GM23248 (cell line): ENCODE data around the gene SAMSN1. TPM values are rescaled to one million over a fixed set of nuclear protein-coding genes. Genes with fewer than 3 reads are reported as not detected.
"Not testable (repeated sequence)": the region's sequence is repeated elsewhere in the genome, so short reads cannot be mapped to it uniquely, and the experiment has no call there.

Source experiments
- DNase-seq: peaks from one replicate; pipeline ENCODE4 v3.0.0-alpha.2; 2015
- H2AFZ ChIP-seq: fragments of 200-600 bp; sonication (generic); 2 replicates; pipeline ENCODE4 v1.6.1; 2016; ENCODE audit warnings: antibody characterized with exemption
- H3F3A ChIP-seq: fragments of 200-600 bp; sonication (generic); 2 replicates; pipeline ENCODE4 v1.6.1; 2016; ENCODE audit warnings: mild to moderate bottlenecking, antibody characterized with exemption, mixed run types; ENCODE audit not compliant: insufficient read depth
- H3K27ac ChIP-seq: fragments of 200-600 bp; sonication (generic); 2 replicates; pipeline ENCODE4 v1.5.1; 2016; ENCODE audit warnings: mild to moderate bottlenecking
- H3K27me3 ChIP-seq: fragments of 200-600 bp; sonication (generic); replicated peaks from 2 replicates; pipeline ENCODE4 v1.6.1; 2016; ENCODE audit warnings: mild to moderate bottlenecking; ENCODE audit not compliant: insufficient read depth
- H3K36me3 ChIP-seq: fragments of 200-600 bp; sonication (generic); 2 replicates; pipeline ENCODE4 v1.6.1; 2016; ENCODE audit warnings: low read depth, mild to moderate bottlenecking
- H3K4me1 ChIP-seq: fragments of 200-600 bp; sonication (generic); 2 replicates; pipeline ENCODE4 v1.6.1; 2016; ENCODE audit warnings: mild to moderate bottlenecking; ENCODE audit not compliant: insufficient read depth
- H3K4me2 ChIP-seq: fragments of 200-600 bp; sonication (generic); one replicate; pipeline ENCODE4 v1.6.1; 2016; ENCODE audit warnings: mild to moderate bottlenecking; ENCODE audit not compliant: unreplicated experiment
- H3K4me3 ChIP-seq: fragments of 200-600 bp; sonication (generic); 2 replicates; pipeline ENCODE4 v1.5.1; 2016; ENCODE audit warnings: mild to moderate bottlenecking
- H3K79me2 ChIP-seq: fragments of 200-600 bp; sonication (generic); 2 replicates; pipeline ENCODE4 v1.6.1; 2016; ENCODE audit warnings: mild to moderate bottlenecking; ENCODE audit not compliant: insufficient read depth
- H3K9ac ChIP-seq: fragments of 200-600 bp; sonication (generic); 2 replicates; pipeline ENCODE4 v1.6.1; 2016; ENCODE audit warnings: mild to moderate bottlenecking
- H3K9me2 ChIP-seq: fragments of 200-600 bp; sonication (generic); 2 replicates; pipeline ENCODE4 v1.6.1; 2016; ENCODE audit warnings: mixed run types, mild to moderate bottlenecking, moderate library complexity; ENCODE audit not compliant: insufficient read depth
- H3K9me3 ChIP-seq: fragments of 200-600 bp; sonication (generic); one replicate; pipeline ENCODE4 v1.6.1; 2017; ENCODE audit warnings: low read depth
- H4K20me1 ChIP-seq: fragments of 200-600 bp; sonication (generic); 2 replicates; pipeline ENCODE4 v1.6.0; 2016; ENCODE audit not compliant: insufficient read depth
- EZH2 ChIP-seq: fragments of 200-600 bp; sonication (generic); IDR thresholded peaks from 2 replicates; pipeline ENCODE4 v1.6.1; 2018; ENCODE audit warnings: antibody characterized with exemption, mild to moderate bottlenecking; ENCODE audit not compliant: insufficient read depth, poor library complexity, severe bottlenecking
- EZH2phosphoT487 ChIP-seq: fragments of 200-600 bp; sonication (generic); IDR thresholded peaks from 2 replicates; pipeline ENCODE4 v1.6.1; 2018; ENCODE audit warnings: antibody characterized with exemption, moderate library complexity, mild to moderate bottlenecking, low read depth; ENCODE audit not compliant: insufficient read depth
- whole genome bisulfite sequencing, 2 experiments: methylation state at CpG; one replicate each; pipeline ENCODE4 v1.1.6; 2015 to 2017; ENCODE audit warnings: low lambda C conversion rate in 2 of 2, low coverage in 1 of 2; ENCODE audit errors: missing lambda C conversion rate in 2 of 2; 5-methylcytosine and 5-hydroxymethylcytosine counted together
- in situ Hi-C: fragments of 300-500 bp; cut with MboI; formaldehyde crosslinking; loops from 2 replicates; pipeline ENCODE4 v1.15.0; 2020
- polyA plus RNA-seq: library from polyadenylated mRNA; unstranded; fragments of >200 nt; fragmentation: Nextera tagmentation; extraction: Ambion mirVana; gene quantifications from 2 replicates; pipeline ENCODE4 v1.2.1, GENCODE V29; 2016
- total RNA-seq: library from RNA; depleted of rRNA; stranded (reverse); fragments of >200 nt; shearing (Covaris generic); gene quantifications from 2 replicates; pipeline ENCODE4 v1.2.3, GENCODE V29; 2014

The SAMSN1 gene
- total and polyA plus RNA-seq, 2 experiments from 2014 or later: not detected

DNA sequence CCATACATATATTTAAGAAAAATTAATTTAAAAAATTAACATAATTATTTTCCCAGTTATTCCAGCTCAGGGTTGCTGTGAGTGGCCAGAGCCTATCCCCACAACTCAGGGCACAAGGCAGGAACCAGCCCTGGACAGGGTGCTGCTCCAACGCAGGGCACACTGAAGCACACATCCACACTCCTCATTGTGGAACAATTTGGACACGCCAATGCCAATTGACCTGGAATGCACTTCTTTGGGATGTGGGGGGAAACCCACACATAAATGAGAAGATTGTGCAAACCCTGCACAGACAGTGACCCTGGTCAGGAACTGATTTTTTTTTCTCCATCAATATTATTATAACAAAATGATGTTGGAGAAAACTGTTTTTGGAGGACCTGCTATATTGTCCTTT is 23.4 kb downstream of the SAMSN1 start:
- Histone ChIP-seq H3K4me2 (no peak overlapping the region), H3K9me2 (no peaks in the 10 kb centered on the region), H3K36me3 (no peaks in the 10 kb centered on the region), H3K4me3 (no peak overlapping the region), H2AFZ (no peak overlapping the region), H3K79me2 (no peaks in the 10 kb centered on the region), H3K9me3 (no peaks in the 10 kb centered on the region), H3F3A (no peaks in the 10 kb centered on the region), H3K4me1 (no peaks in the 10 kb centered on the region), H3K9ac (no peak overlapping the region), H3K27ac (no peak overlapping the region), H4K20me1 (no peaks in the 10 kb centered on the region), H3K27me3 (peaks cover 5% of the 10 kb centered on the region; the same call in 1 of the 2 replicates)
- TF ChIP-seq EZH2 (no peak), EZH2phosphoT487 (no peak)
- DNase-seq: no peak
- WGBS, 2 experiments: 55 to 58% methylated on average over 2 of the region's 2 CpGs
- in situ Hi-C loops: no loop called here

GRCh38 chr21:14520535-14520934 is 25.6 kb downstream of the SAMSN1 start:
- no peak overlapping the region for H3K4me3 ChIP-seq
- H3F3A ChIP-seq: no peaks in the 10 kb centered on the region
- H2AFZ ChIP-seq: no peak overlapping the region
- no peak overlapping the region for H3K9ac ChIP-seq
- no peak for DNase-seq
- no peaks in the 10 kb centered on the region for H3K27me3 ChIP-seq
- H3K36me3 ChIP-seq: no peaks in the 10 kb centered on the region
- in situ Hi-C loops: no loop called here
- no peaks in the 10 kb centered on the region for H3K9me3 ChIP-seq
- 25 to 28% methylated on average over 7 of the region's 7 CpGs for WGBS, 2 experiments
- no peak overlapping the region for H3K27ac ChIP-seq
- H3K4me2 ChIP-seq: no peak overlapping the region
- H4K20me1 ChIP-seq: no peaks in the 10 kb centered on the region
- TF ChIP-seq EZH2phosphoT487 (no peak), EZH2 (no peak)
- no peaks in the 10 kb centered on the region for H3K79me2 ChIP-seq
- no peaks in the 10 kb centered on the region for H3K9me2 ChIP-seq
- H3K4me1 ChIP-seq: no peaks in the 10 kb centered on the region

DNA sequence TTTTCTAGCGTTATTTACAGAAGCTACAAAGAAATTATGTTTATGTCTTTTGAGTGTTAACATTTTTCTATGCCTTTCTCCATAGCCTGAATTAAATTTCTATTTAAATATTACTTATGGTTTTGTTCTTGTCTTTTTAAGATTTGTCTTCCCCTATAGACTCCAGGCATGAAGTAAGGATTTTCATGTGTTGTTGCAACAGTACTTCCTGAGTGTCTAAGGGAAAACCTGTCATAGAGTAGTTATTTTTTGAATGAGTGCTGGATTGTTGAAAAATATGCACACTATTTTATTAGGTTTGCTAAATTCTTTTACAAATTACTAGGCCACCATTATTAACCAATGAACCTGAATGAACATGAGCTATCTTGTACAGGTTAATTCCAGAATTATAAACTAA is 27.1 kb downstream of the SAMSN1 start:
- in situ Hi-C loops: no loop called here
- Histone ChIP-seq H3K36me3 (no peaks in the 10 kb centered on the region), H3K4me2 (no peak overlapping the region), H3K9me3 (no peaks in the 10 kb centered on the region), H3K4me3 (no peak overlapping the region), H4K20me1 (no peaks in the 10 kb centered on the region), H3K4me1 (no peaks in the 10 kb centered on the region), H3K9ac (no peak overlapping the region), H3K9me2 (no peaks in the 10 kb centered on the region), H2AFZ (no peak overlapping the region), H3K27me3 (no peaks in the 10 kb centered on the region), H3K27ac (no peak overlapping the region), H3K79me2 (no peaks in the 10 kb centered on the region), H3F3A (no peaks in the 10 kb centered on the region)
- WGBS, 2 experiments: 0% methylated on average over 1 of the region's 1 CpG
- TF ChIP-seq EZH2phosphoT487 (no peak), EZH2 (no peak)
- no peak for DNase-seq

DNA sequence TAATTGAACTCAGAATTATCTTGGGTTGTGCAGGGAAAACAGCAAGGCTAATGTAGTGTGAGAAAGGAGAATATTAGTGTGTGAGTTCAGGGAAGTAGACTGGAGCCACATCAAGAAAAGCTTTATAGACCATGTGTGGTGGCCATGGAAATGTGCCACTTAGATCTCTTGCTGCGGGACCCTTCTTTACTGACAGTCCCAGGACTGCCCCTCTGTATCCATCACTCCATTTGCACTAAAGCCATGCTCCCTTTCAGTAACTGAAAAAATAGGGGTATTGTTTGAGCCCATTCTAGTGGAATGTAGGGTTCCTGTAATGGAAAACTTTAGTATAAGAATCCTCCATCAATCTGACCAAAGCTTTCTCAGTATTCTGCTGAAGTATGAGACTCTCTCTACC is 32.3 kb downstream of the SAMSN1 start:
- in situ Hi-C loops: no loop called here
- H3K4me3 ChIP-seq: no peak overlapping the region
- H3K27ac ChIP-seq: no peak overlapping the region
- no peaks in the 10 kb centered on the region for H3K27me3 ChIP-seq
- H3K4me2 ChIP-seq: no peak overlapping the region
- H3K9ac ChIP-seq: no peak overlapping the region
- no peaks in the 10 kb centered on the region for H3F3A ChIP-seq
- H2AFZ ChIP-seq: no peak overlapping the region
- WGBS, 2 experiments: 50% methylated on average over 1 of the region's 1 CpG
- DNase-seq: no peak
- H3K9me2 ChIP-seq: no peaks in the 10 kb centered on the region
- no peaks in the 10 kb centered on the region for H3K4me1 ChIP-seq
- TF ChIP-seq EZH2phosphoT487 (no peak), EZH2 (no peak)
- H4K20me1 ChIP-seq: no peaks in the 10 kb centered on the region
- no peaks in the 10 kb centered on the region for H3K36me3 ChIP-seq
- H3K79me2 ChIP-seq: no peaks in the 10 kb centered on the region
- no peaks in the 10 kb centered on the region for H3K9me3 ChIP-seq

GRCh38 chr21:14506859-14507457 is 39.2 kb downstream of the SAMSN1 start:
- H3K9me3 ChIP-seq, H3K4me2 ChIP-seq, H3K4me1 ChIP-seq, H2AFZ ChIP-seq, H3K79me2 ChIP-seq, H3K36me3 ChIP-seq, H3K27me3 ChIP-seq, H3K9me2 ChIP-seq, H4K20me1 ChIP-seq, H3F3A ChIP-seq, H3K4me3 ChIP-seq, DNase-seq, H3K27ac ChIP-seq, H3K9ac ChIP-seq, in situ Hi-C loops: not testable (repeated sequence)
- 3 to 8% methylated on average over 2 of the region's 2 CpGs for WGBS, 2 experiments
